Suprapubic skin (tissue), 4 donors: ENCODE results near the gene COL3A1. TPM values are rescaled to one million over a fixed set of nuclear protein-coding genes. Genes with fewer than 3 reads are reported as not detected.

ENCODE experiments used
- DNase-seq, 2 donors: peaks; one replicate each; pipeline ENCODE4 v3.0.0-alpha.2; 2019; ENCODE audit warnings: low spot score in 2 of 2
- H3K27ac ChIP-seq: fragments of 200-600 bp; sonication (generic); one replicate; pipeline ENCODE4 v1.5.1; 2019
- H3K27me3 ChIP-seq: fragments of 200-600 bp; sonication (generic); one replicate; pipeline ENCODE4 v1.5.1; 2019
- H3K36me3 ChIP-seq: fragments of 200-600 bp; sonication (generic); one replicate; pipeline ENCODE4 v1.5.1; 2019
- H3K4me1 ChIP-seq: fragments of 200-600 bp; sonication (generic); one replicate; pipeline ENCODE4 v1.5.1; 2019
- H3K4me3 ChIP-seq: fragments of 200-600 bp; sonication (generic); one replicate; pipeline ENCODE4 v1.5.1; 2019; ENCODE audit warnings: mild to moderate bottlenecking
- H3K9me3 ChIP-seq: fragments of 200-600 bp; sonication (generic); one replicate; pipeline ENCODE4 v1.5.1; 2019
- EP300 ChIP-seq: sonication (generic); formaldehyde crosslinking; IDR thresholded peaks from one replicate; pipeline ENCODE4 v1.6.1; 2017; ENCODE audit warnings: antibody characterized with exemption
- POLR2A ChIP-seq, 2 donors: fragments of 450-650 bp; IDR thresholded peaks; one replicate each; pipeline ENCODE4 v1.6.1; 2017; ENCODE audit warnings: antibody characterized with exemption in 2 of 2, mild to moderate bottlenecking in 2 of 2, moderate library complexity in 2 of 2
- POLR2AphosphoS5 ChIP-seq, 3 donors: sonication (generic); formaldehyde crosslinking; IDR thresholded peaks; one replicate each; pipeline ENCODE4 v1.6.1; 2017; ENCODE audit warnings: antibody characterized with exemption in 3 of 3
- WGBS: methylation state at CpG from one replicate; pipeline ENCODE4 v1.1.5; 2018; 5-methylcytosine and 5-hydroxymethylcytosine counted together
- total RNA-seq, 4 donors: library from RNA; depleted of rRNA; stranded (reverse); fragments of >200 nt; gene quantifications; one replicate each; pipeline ENCODE4 v1.1.0, GENCODE V29; 2016
- TF ChIP-seq, protein P1 (sequence below), 2 donors: fragments of 200-600 bp in 1 of 2; fragments of 450-650 bp in 1 of 2; sonication (generic) in 1 of 2; IDR thresholded peaks; one replicate each; pipeline ENCODE4 v1.5.1; 2016 to 2019; ENCODE audit warnings: antibody characterized with exemption in 2 of 2, mild to moderate bottlenecking in 1 of 2, moderate library complexity in 1 of 2

Gene COL3A1
- total RNA-seq, 4 donors from 2014 or later, result 19.2 to 73.2 (median 54.9) TPM

DNA sequence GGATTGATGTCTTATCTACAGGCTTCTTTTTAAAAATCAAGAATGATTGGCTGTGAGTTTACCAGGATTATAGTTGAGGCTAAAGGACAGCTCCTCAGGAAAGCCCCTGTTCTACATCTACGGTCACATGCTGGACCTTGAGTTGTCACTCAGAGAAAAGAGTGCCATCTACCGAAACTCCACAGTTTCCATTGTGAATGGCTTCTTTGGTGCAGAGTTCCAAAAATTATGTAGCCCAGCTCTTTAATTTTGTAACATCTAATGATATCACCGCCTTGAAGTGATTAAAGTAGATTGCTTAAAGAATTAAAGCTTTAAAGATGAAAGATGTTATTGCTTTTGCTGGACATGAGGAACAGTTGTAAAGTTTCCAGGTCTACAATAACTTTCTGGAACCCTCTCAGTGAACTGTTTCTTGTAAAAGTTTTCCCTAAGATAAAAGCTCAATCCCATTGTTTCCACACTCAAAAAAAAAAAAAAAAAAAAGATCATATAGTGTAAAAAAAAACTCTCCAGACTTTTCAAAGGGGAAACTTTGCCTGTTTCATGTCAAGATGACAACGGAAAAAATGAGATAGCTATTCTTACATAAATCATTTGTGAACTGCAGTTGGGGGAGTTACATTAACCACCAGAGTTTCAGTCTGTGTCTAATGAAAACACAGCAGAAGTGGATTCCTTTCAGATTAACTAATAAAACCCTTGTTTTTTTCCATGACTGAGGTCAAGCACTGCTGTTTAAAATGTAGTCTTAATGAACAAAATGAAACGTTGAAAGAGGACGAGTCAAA lies 4.3 kb downstream of the COL3A1 start:
- no peak for TF ChIP-seq POLR2A (IDR thresholded peaks at IDR 0.05)
- no peak for TF ChIP-seq EP300
- TF ChIP-seq POLR2AphosphoS5 (IDR thresholded peaks at IDR 0.05), result no peak
- TF ChIP-seq, protein P1, sequence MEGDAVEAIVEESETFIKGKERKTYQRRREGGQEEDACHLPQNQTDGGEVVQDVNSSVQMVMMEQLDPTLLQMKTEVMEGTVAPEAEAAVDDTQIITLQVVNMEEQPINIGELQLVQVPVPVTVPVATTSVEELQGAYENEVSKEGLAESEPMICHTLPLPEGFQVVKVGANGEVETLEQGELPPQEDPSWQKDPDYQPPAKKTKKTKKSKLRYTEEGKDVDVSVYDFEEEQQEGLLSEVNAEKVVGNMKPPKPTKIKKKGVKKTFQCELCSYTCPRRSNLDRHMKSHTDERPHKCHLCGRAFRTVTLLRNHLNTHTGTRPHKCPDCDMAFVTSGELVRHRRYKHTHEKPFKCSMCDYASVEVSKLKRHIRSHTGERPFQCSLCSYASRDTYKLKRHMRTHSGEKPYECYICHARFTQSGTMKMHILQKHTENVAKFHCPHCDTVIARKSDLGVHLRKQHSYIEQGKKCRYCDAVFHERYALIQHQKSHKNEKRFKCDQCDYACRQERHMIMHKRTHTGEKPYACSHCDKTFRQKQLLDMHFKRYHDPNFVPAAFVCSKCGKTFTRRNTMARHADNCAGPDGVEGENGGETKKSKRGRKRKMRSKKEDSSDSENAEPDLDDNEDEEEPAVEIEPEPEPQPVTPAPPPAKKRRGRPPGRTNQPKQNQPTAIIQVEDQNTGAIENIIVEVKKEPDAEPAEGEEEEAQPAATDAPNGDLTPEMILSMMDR (IDR thresholded peaks at IDR 0.05), result no peak
- H3K4me1 ChIP-seq, result peaks cover 6% of the 10 kb centered on the region
- no peaks in the 10 kb centered on the region for H3K27me3 ChIP-seq
- WGBS, result 37% methylated on average over 6 of the region's 6 CpGs
- H3K4me3 ChIP-seq, result peak overlapping the region; percentile 45
- H3K9me3 ChIP-seq, result no peaks in the 10 kb centered on the region
- H3K36me3 ChIP-seq, result no peaks in the 10 kb centered on the region
- DNase-seq, result no peak
- H3K27ac ChIP-seq, result peak overlapping the region; percentile 85

DNA sequence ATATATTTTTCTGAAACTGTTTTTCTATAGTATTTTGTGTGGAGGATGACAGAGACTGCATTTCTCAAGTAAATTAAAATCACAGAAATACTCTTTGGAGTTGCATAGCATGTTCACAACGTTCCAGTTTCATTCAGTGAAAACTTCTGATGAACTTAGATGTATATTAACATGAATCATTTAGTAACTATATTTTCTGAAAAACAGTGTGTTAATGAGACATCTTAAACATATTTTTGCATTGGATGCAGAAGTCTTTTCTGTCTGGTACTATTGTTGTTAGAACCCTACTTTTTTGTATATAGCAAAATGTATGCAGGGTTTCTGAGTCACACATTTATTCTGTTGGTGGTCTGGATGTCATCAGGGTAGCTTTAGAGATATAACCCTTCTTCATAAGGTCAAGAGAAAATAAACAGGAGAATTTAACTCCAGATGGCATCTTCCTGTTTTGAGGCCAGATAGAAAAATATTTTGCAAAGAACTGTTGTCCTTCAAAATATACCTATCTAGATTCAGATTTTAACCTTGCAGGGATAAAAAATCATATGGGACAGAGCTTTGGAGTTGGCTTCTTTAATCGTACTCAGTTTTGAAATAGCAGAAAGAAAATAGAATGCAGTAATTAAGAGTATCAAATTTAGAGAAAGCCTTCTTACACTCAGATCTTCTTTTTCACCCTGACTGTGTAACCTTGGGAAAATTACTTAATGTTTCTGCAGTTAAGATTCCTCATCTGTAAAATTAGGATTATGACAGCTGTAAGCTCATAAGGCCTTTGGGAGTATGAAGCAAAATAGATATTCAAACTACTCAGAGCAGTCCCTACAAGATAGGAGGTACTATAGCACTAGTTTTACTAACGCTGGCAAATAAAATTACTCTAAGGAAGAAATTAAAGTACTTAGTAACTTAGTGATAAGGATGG lies 5.3 kb downstream of the COL3A1 start:
- TF ChIP-seq, protein P1 (IDR thresholded peaks at IDR 0.05), result no peak
- TF ChIP-seq POLR2AphosphoS5 (IDR thresholded peaks at IDR 0.05) (no peak), EP300 (no peak), POLR2A (IDR thresholded peaks at IDR 0.05) (no peak)
- H3K4me3 ChIP-seq, result peak overlapping the region; percentile 19
- H3K27ac ChIP-seq, result peak overlapping the region; percentile 85
- no peaks in the 10 kb centered on the region for H3K27me3 ChIP-seq
- peaks cover 6% of the 10 kb centered on the region for H3K4me1 ChIP-seq
- 36% methylated on average over 3 of the region's 3 CpGs for WGBS
- H3K36me3 ChIP-seq, result no peaks in the 10 kb centered on the region
- no peak for DNase-seq
- no peaks in the 10 kb centered on the region for H3K9me3 ChIP-seq

DNA sequence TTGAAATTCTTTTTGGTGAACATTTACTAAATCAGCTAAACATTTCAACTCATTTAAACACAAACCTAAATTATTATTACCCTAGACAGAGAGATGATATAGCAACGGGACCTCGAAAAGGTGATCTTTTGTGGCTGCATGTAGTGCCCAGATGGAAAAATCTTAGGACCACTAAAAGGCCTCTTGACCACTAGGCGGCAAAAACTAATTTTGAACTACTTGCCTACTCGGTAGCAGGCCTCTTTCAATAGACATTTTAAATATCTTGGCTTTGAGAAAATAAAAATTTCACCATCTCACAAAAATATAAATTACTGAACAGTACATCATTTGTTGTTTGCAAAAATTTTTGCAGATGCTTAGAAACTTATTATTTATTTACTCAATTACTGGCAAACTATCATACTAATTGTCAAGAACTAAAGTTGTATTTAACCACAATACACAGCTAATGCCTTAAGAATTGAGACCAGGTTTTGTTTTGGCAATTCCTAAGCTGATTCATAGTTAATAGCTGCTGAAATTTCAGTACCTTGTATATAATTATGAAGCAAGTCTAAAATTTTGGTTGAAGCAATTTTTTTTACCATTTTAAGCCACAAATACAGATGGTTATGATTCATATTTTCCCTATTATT lies 9.4 kb downstream of the COL3A1 start:
- no peaks in the 10 kb centered on the region for H3K27me3 ChIP-seq
- H3K4me3 ChIP-seq, result peak overlapping the region; percentile 14
- 65% methylated on average over 4 of the region's 4 CpGs for WGBS
- no peaks in the 10 kb centered on the region for H3K9me3 ChIP-seq
- peaks cover 6% of the 10 kb centered on the region for H3K4me1 ChIP-seq
- DNase-seq, result no peak
- H3K27ac ChIP-seq, result peak overlapping the region; percentile 85
- H3K36me3 ChIP-seq, result no peaks in the 10 kb centered on the region
- TF ChIP-seq POLR2AphosphoS5 (IDR thresholded peaks at IDR 0.05) (no peak), EP300 (no peak), POLR2A (IDR thresholded peaks at IDR 0.05) (no peak)
- TF ChIP-seq, protein P1 (IDR thresholded peaks at IDR 0.05), result no peak

DNA sequence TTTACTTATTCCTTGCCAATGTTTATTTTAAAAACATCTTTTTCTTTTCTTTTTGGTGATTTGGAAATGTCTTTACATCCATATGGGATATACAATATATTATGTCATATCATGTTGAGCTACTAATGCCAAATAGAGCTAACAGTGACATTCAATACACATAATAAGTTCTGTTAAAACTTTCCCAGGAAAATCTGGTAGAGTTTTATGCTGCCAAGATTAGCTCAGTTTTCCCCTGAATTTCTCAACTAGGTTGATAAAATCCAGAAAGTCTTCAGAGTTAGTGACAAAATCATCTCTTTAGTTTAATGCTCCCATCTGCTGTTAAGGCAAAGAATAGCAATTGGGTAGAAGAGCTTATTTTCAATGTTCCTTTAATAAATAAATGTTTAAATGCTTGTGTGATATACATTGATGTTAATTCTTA lies 9.9 kb downstream of the COL3A1 start:
- H3K27me3 ChIP-seq, result no peaks in the 10 kb centered on the region
- DNase-seq, result no peak
- H3K9me3 ChIP-seq, result no peaks in the 10 kb centered on the region
- H3K27ac ChIP-seq, result peak overlapping the region; percentile 72
- H3K36me3 ChIP-seq, result no peaks in the 10 kb centered on the region
- peaks cover 6% of the 10 kb centered on the region for H3K4me1 ChIP-seq
- no peak overlapping the region for H3K4me3 ChIP-seq
- TF ChIP-seq, protein P1 (IDR thresholded peaks at IDR 0.05), result peak in 1 of 2 donors; percentile 21
- no peak for TF ChIP-seq POLR2A (IDR thresholded peaks at IDR 0.05)
